ENCODE results near the gene CFAP298. TPM values are rescaled to one million over a fixed set of nuclear protein-coding genes. Genes with fewer than 3 reads are reported as not detected.
A peak's percentile ranks its signal among the peaks of the same experiment; 100 is the strongest.

The CFAP298 gene
- total and polyA plus RNA-seq, 2 of the 13 experiments (the other 11 are each of a cell fraction or from before 2014, with no cell fraction given), result 21.2 to 62.2 TPM

DNA sequence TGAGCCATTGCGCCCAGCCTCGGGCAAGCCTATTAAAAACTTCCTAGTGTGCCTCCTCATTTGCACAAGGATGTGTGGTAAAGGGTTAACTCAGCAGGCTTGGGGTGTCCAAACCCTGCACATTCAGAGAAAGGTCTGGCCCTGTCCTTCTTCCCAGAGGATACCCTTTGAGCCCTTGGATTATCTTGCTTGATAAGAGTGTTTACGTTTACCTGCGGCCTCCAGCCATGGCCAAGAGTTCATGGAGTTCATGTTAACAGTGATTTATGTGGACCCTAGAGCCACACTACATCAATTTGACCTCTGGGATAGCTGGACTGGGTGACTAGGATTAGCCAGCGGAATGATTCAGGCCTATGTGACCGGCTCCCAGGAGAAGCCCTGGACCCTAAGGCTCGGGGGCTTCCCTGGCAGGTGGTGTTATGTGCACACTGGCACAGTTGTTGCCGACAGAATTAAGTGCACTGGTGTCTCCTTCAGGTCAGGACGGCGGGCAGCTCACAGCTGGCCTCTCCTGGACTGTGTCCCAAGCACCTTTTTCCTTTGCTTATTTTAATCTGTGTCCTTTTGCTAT, 19.2 kb downstream of the CFAP298 start (continued):
- TF ChIP-seq, protein P1, sequence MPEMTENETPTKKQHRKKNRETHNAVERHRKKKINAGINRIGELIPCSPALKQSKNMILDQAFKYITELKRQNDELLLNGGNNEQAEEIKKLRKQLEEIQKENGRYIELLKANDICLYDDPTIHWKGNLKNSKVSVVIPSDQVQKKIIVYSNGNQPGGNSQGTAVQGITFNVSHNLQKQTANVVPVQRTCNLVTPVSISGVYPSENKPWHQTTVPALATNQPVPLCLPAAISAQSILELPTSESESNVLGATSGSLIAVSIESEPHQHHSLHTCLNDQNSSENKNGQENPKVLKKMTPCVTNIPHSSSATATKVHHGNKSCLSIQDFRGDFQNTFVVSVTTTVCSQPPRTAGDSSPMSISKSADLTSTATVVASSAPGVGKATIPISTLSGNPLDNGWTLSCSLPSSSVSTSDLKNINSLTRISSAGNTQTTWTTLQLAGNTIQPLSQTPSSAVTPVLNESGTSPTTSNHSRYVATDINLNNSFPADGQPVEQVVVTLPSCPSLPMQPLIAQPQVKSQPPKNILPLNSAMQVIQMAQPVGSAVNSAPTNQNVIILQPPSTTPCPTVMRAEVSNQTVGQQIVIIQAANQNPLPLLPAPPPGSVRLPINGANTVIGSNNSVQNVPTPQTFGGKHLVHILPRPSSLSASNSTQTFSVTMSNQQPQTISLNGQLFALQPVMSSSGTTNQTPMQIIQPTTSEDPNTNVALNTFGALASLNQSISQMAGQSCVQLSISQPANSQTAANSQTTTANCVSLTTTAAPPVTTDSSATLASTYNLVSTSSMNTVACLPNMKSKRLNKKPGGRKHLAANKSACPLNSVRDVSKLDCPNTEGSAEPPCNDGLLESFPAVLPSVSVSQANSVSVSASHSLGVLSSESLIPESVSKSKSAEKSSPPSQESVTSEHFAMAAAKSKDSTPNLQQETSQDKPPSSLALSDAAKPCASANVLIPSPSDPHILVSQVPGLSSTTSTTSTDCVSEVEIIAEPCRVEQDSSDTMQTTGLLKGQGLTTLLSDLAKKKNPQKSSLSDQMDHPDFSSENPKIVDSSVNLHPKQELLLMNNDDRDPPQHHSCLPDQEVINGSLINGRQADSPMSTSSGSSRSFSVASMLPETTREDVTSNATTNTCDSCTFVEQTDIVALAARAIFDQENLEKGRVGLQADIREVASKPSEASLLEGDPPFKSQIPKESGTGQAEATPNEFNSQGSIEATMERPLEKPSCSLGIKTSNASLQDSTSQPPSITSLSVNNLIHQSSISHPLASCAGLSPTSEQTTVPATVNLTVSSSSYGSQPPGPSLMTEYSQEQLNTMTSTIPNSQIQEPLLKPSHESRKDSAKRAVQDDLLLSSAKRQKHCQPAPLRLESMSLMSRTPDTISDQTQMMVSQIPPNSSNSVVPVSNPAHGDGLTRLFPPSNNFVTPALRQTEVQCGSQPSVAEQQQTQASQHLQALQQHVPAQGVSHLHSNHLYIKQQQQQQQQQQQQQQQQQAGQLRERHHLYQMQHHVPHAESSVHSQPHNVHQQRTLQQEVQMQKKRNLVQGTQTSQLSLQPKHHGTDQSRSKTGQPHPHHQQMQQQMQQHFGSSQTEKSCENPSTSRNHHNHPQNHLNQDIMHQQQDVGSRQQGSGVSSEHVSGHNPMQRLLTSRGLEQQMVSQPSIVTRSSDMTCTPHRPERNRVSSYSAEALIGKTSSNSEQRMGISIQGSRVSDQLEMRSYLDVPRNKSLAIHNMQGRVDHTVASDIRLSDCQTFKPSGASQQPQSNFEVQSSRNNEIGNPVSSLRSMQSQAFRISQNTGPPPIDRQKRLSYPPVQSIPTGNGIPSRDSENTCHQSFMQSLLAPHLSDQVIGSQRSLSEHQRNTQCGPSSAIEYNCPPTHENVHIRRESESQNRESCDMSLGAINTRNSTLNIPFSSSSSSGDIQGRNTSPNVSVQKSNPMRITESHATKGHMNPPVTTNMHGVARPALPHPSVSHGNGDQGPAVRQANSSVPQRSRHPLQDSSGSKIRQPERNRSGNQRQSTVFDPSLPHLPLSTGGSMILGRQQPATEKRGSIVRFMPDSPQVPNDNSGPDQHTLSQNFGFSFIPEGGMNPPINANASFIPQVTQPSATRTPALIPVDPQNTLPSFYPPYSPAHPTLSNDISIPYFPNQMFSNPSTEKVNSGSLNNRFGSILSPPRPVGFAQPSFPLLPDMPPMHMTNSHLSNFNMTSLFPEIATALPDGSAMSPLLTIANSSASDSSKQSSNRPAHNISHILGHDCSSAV (CRISPR knock-in tag; IDR thresholded peaks at IDR 0.05; ENCODE audit: borderline replicate concordance), result no peak
- TF ChIP-seq, protein P2, sequence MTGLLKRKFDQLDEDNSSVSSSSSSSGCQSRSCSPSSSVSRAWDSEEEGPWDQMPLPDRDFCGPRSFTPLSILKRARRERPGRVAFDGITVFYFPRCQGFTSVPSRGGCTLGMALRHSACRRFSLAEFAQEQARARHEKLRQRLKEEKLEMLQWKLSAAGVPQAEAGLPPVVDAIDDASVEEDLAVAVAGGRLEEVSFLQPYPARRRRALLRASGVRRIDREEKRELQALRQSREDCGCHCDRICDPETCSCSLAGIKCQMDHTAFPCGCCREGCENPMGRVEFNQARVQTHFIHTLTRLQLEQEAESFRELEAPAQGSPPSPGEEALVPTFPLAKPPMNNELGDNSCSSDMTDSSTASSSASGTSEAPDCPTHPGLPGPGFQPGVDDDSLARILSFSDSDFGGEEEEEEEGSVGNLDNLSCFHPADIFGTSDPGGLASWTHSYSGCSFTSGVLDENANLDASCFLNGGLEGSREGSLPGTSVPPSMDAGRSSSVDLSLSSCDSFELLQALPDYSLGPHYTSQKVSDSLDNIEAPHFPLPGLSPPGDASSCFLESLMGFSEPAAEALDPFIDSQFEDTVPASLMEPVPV (CRISPR knock-in tag; IDR thresholded peaks at IDR 0.05), result peak; percentile 57; the same call in 1 of the 2 replicates
- no peak for TF ChIP-seq ZNF720 (CRISPR knock-in tag; IDR thresholded peaks at IDR 0.05)
- no peak for TF ChIP-seq SMAD9 (CRISPR knock-in tag; IDR thresholded peaks at IDR 0.05)
- no peak for TF ChIP-seq ATM (IDR thresholded peaks at IDR 0.05; ENCODE audit: borderline replicate concordance)
- TF ChIP-seq EEA1 (CRISPR knock-in tag; IDR thresholded peaks at IDR 0.05; ENCODE audit: borderline replicate concordance), result no peak
- TF ChIP-seq JUNB (CRISPR knock-in tag; IDR thresholded peaks at IDR 0.05; ENCODE audit: borderline replicate concordance), result peak; percentile 81; the same call in 1 of the 2 replicates
- TF ChIP-seq, protein P3, sequence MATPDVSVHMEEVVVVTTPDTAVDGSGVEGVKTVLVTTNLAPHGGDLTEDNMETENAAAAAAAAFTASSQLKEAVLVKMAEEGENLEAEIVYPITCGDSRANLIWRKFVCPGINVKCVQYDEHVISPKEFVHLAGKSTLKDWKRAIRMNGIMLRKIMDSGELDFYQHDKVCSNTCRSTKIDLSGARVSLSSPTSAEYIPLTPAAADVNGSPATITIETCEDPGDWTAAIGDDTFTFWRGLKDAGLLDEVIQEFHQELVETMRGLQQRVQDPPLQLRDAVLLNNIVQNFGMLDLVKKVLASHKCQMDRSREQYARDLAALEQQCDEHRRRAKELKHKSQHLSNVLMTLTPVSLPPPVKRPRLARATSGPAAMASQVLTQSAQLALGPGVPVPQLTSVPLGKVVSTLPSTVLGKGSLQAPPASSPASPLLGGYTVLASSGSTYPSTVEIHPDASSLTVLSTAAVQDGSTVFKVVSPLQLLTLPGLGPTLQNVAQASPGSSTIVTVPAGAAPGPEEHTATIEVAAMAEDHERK (CRISPR knock-in tag; IDR thresholded peaks at IDR 0.05; ENCODE audit: low read depth), result no peak
- peak; percentile 13; the same call in 1 of the 2 replicates for TF ChIP-seq GABPB1 (CRISPR knock-in tag; IDR thresholded peaks at IDR 0.05)
- TF ChIP-seq ZNF557 (CRISPR knock-in tag; IDR thresholded peaks at IDR 0.05), result no peak
- no peak for TF ChIP-seq ZNF263 (CRISPR knock-in tag; IDR thresholded peaks at IDR 0.05)
- TF ChIP-seq MXD4 (CRISPR knock-in tag; IDR thresholded peaks at IDR 0.05), result 0 out of 2 replicates have a peak, but pooled peaks have one; percentile 35
- no peak for TF ChIP-seq ZNF432 (CRISPR knock-in tag; IDR thresholded peaks at IDR 0.05; ENCODE audit: borderline replicate concordance)
- TF ChIP-seq HOXA3 (CRISPR knock-in tag; IDR thresholded peaks at IDR 0.05), result peak; percentile 94
- peak in 1 of 2 experiments; percentile 72; a peak in 1 of 4 replicates for TF ChIP-seq KLF16 (CRISPR knock-in tag; IDR thresholded peaks at IDR 0.05)
- TF ChIP-seq ZFYVE20 (CRISPR knock-in tag; IDR thresholded peaks at IDR 0.05; ENCODE audit: borderline replicate concordance, low read depth), result no peak
- TF ChIP-seq NFE2 (CRISPR knock-in tag; IDR thresholded peaks at IDR 0.05), result peak; percentile 28; the same call in 1 of the 2 replicates
- TF ChIP-seq FOXC1 (CRISPR knock-in tag; IDR thresholded peaks at IDR 0.05; ENCODE audit: borderline replicate concordance), result peak; percentile 35; the same call in 1 of the 2 replicates
- TF ChIP-seq ZNF709 (CRISPR knock-in tag; IDR thresholded peaks at IDR 0.05), result peak; percentile 55; the same call in 1 of the 2 replicates

All from HepG2 (cell line).